ENCODE results near the gene RANGAP1.
"Not testable (repeated sequence)": the region's sequence is repeated elsewhere in the genome, so short reads cannot be mapped to it uniquely, and the experiment has no call there.

RANGAP1 gene

DNA sequence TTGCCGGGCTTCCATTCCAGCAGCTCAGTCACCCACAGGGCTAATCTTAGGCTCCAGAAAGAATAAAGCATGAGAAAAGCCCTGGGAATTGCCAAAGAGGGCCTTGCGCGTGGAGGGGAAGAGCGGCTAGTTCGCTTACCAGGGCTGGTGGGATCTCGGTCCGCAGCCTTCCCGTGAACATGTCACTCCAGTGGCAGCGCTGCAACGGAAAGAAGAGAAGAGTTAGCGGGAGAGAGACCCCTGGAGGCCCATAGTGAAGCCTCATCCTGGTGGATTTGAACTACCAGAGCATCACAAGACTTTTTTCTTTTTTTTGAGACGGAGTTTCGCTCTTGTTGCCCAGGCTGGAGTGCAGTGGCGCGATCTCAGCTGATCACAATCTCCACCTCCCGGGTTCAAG, 18.0 kb downstream of the RANGAP1 start:
- TF ChIP-seq CTCF (conservative IDR thresholded peaks at IDR 0.05; ENCODE audit: low read length), result no peak
- no peak overlapping the region for H3K4me3 ChIP-seq (ENCODE audit: low read length)
- no peak for DNase-seq (ENCODE audit: low read depth)

GRCh38 chr22:41264408-41264941, 21.5 kb downstream of the RANGAP1 start:
- no peak overlapping the region for H3K4me3 ChIP-seq (ENCODE audit: low read length)
- no peak for TF ChIP-seq CTCF (conservative IDR thresholded peaks at IDR 0.05; ENCODE audit: low read length)
- DNase-seq (ENCODE audit: low read depth), result no peak

GRCh38 chr22:41263704-41264103, 22.3 kb downstream of the RANGAP1 start:
- no peak for DNase-seq (ENCODE audit: low read depth)
- TF ChIP-seq CTCF (conservative IDR thresholded peaks at IDR 0.05; ENCODE audit: low read length), result no peak

DNA sequence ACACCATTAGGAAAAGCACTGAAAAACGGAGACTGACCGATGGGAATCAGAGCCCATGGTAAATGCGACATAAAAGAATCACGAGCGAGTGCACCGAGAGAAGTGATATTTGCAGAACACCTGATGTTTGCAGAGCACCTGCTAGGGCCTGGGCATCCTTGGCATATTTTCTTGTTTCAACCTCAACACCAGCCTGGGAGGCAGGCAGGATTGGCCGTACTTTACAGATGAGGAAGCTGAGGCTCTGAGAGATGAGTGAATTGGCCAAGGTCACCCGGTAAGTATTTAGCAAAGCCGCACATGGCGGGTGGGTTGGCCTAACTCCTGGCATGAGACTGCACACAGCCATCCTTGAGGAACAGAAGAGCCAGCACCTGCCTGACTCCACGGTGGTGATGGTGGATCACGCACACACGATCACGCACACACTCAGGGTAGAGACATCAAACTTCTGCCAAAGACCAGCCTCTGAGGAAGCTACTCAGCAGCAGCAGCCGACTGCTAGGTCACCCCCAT, 23.7 kb downstream of the RANGAP1 start:
- no peak for TF ChIP-seq CTCF (conservative IDR thresholded peaks at IDR 0.05; ENCODE audit: low read length)
- no peak overlapping the region for H3K4me3 ChIP-seq (ENCODE audit: low read length)
- no peak for DNase-seq (ENCODE audit: low read depth)

More at GRCh38 chr22:41263704-41264103, 22.3 kb downstream of the RANGAP1 start:
- H3K4me3 ChIP-seq (ENCODE audit: low read length), result no peak overlapping the region

DNA sequence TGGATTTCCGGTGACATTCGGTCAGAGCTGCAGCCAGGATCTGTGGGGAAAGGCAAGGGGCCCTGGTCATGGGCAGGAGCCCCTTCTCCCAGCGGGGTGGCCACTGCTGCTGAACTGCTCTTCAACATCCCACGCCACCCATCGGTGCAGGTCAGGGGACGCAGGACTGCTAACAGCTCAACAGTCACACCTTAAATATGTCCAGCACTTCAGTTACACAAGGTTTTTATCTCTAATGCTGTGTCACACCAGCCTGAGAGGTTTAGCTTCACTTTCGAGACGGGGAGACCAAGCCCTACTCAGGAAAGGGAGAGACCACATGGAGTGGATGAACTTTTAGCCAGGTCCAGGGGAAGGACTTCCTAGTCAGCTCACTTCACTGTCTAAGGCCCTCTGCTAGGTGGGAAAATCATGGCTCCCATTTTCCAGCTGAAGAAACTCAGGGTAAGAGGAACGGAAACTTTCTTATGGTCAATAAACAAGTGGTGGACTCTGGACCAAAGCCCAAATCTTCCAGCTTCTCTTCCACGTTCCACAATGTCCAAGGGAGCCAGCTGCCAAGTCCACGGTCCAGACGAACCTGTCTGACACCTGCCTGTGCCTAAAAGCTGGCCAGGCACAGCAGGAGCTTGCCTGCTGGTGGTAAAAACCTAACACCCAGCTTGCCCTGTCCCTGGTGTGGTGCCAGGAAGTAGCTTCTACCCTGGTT, 24.3 kb downstream of the RANGAP1 start:
- DNase-seq (ENCODE audit: low read depth), result no peak
- TF ChIP-seq CTCF (conservative IDR thresholded peaks at IDR 0.05; ENCODE audit: low read length), result no peak

GRCh38 chr22:41260871-41261270, 25.1 kb downstream of the RANGAP1 start:
- H3K4me3 ChIP-seq (ENCODE audit: low read length), result no peak overlapping the region
- DNase-seq (ENCODE audit: low read depth), result no peak
- TF ChIP-seq CTCF (conservative IDR thresholded peaks at IDR 0.05; ENCODE audit: low read length), result no peak

More for the DNA sequence above, 24.3 kb downstream of the RANGAP1 start:
- H3K4me3 ChIP-seq (ENCODE audit: low read length), result no peak overlapping the region

DNA sequence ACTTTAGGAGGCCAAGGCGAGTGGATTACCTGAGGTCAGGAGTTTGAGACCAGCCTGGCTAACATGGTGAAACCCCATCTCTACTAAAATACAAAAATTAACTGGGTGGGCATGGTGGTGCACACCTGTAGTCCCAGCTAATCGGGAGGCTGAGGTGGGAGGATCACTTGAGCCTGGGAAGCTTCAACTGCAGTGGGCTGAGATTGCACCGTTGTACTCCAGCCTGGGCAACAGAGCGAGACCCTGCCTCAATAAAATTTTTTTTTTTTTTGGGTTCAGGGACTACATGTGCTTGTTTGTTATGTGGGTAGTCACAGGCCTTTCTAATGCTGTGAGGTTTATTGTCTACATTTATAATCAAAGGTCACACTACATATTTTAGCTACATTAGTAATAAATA, 26.2 kb downstream of the RANGAP1 start:
- DNase-seq (ENCODE audit: low read depth); H3K4me3 ChIP-seq (ENCODE audit: low read length): not testable (repeated sequence)
